ENCODE results near the gene FNDC3B.

Gene FNDC3B

DNA sequence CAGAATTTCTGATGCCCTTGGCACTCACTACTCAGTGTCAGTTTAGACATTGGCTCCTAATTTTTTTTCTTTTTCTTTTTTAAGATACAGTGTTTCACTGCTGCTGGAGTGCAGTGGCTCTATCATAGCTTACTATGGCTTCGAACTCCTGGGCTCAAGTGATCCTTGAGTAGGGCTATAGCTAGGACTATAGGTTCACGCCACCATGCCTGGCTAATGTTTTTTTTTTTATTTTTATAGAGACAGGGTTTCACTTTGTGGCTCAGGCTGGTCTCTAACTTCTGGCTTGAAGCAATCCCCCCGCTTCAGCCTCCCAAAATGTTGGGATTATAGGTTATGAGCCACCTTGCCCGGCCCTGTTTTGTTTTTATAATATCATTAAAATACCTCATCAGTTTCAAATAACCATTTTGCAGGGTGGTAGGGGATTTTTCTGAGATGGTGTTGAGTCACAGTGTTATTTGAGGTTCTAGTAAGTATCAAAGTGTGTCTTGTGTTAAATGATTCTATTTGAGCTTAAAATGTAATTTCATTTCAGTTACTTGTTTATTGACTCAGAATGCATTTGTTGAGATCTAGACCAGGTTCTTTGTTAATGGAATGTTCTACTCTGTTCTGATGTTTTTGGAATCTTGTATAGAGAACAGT is 7.0 kb downstream of the FNDC3B start:
- TF ChIP-seq TAF1 (IDR thresholded peaks at IDR 0.05; ENCODE audit: borderline replicate concordance, insufficient read depth, low read length) (no peak), SIN3A (IDR thresholded peaks at IDR 0.05; ENCODE audit: borderline replicate concordance, insufficient read depth, low read length) (no peak), POLR2AphosphoS5 (IDR thresholded peaks at IDR 0.05; ENCODE audit: low read depth, low read length) (no peak), FOXP2 (optimal IDR thresholded peaks at IDR 0.05; ENCODE audit: borderline replicate concordance, extremely low read depth, extremely low read length, insufficient read depth) (no peak)

DNA sequence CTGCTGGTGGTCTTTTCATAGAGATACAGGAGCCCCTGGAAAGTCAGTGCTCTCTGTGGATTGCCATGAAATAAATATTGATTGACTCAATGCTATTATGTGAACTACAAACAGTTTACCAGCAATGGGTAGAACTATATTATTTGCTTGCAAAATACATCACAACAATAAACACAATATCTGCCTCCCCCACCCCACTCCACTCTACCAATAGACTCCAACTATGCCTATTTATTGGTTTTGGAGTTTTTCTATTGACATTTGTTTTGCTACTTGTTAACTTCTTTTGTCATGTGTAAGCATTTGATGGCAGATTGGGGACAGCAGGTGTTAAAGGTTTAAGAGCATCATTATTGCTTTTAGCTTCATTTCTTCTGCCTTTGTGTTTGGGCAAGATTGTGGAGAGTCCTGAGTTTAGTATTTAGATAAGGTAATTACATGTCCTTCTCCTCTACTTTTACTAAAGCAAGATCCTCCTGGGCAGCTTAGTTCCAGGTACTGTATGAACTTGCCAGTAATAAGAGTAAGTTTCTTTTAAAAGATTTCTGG is 8.3 kb downstream of the FNDC3B start:
- TF ChIP-seq SIN3A (IDR thresholded peaks at IDR 0.05; ENCODE audit: borderline replicate concordance, insufficient read depth, low read length) (no peak), FOXP2 (optimal IDR thresholded peaks at IDR 0.05; ENCODE audit: borderline replicate concordance, extremely low read depth, extremely low read length, insufficient read depth) (no peak), POLR2AphosphoS5 (IDR thresholded peaks at IDR 0.05; ENCODE audit: low read depth, low read length) (no peak)
- TF ChIP-seq, protein P1, sequence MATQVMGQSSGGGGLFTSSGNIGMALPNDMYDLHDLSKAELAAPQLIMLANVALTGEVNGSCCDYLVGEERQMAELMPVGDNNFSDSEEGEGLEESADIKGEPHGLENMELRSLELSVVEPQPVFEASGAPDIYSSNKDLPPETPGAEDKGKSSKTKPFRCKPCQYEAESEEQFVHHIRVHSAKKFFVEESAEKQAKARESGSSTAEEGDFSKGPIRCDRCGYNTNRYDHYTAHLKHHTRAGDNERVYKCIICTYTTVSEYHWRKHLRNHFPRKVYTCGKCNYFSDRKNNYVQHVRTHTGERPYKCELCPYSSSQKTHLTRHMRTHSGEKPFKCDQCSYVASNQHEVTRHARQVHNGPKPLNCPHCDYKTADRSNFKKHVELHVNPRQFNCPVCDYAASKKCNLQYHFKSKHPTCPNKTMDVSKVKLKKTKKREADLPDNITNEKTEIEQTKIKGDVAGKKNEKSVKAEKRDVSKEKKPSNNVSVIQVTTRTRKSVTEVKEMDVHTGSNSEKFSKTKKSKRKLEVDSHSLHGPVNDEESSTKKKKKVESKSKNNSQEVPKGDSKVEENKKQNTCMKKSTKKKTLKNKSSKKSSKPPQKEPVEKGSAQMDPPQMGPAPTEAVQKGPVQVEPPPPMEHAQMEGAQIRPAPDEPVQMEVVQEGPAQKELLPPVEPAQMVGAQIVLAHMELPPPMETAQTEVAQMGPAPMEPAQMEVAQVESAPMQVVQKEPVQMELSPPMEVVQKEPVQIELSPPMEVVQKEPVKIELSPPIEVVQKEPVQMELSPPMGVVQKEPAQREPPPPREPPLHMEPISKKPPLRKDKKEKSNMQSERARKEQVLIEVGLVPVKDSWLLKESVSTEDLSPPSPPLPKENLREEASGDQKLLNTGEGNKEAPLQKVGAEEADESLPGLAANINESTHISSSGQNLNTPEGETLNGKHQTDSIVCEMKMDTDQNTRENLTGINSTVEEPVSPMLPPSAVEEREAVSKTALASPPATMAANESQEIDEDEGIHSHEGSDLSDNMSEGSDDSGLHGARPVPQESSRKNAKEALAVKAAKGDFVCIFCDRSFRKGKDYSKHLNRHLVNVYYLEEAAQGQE (IDR thresholded peaks at IDR 0.05; ENCODE audit: insufficient read depth in 1 of 2, low read depth in 2 of 2, low read length in 2 of 2), result no peak

DNA sequence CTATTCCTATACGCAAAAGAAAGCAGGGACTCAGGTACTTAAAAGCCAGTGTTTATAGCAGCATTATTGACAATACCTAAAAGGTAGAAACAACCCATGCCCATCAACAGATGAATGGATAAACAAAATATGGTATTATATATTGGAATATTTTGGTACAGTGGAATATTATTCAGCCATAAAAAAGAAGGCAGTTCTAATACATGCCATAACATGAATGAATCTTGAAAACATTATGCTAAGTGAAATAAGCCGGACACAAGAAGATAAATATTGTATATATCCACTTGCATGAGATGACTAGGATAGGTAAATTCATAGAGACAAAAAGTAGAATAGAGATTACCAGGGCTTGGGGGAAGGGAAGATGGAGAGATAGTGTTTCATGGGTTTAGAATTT is 9.2 kb downstream of the FNDC3B start:
- TF ChIP-seq, protein P1 (IDR thresholded peaks at IDR 0.05; ENCODE audit: insufficient read depth in 1 of 2, low read depth in 2 of 2, low read length in 2 of 2), result no peak
- TF ChIP-seq SIN3A (IDR thresholded peaks at IDR 0.05; ENCODE audit: borderline replicate concordance, insufficient read depth, low read length) (no peak), POLR2AphosphoS5 (IDR thresholded peaks at IDR 0.05; ENCODE audit: low read depth, low read length) (no peak), FOXP2 (optimal IDR thresholded peaks at IDR 0.05; ENCODE audit: borderline replicate concordance, extremely low read depth, extremely low read length, insufficient read depth) (no peak), TAF1 (IDR thresholded peaks at IDR 0.05; ENCODE audit: borderline replicate concordance, insufficient read depth, low read length) (no peak)

DNA sequence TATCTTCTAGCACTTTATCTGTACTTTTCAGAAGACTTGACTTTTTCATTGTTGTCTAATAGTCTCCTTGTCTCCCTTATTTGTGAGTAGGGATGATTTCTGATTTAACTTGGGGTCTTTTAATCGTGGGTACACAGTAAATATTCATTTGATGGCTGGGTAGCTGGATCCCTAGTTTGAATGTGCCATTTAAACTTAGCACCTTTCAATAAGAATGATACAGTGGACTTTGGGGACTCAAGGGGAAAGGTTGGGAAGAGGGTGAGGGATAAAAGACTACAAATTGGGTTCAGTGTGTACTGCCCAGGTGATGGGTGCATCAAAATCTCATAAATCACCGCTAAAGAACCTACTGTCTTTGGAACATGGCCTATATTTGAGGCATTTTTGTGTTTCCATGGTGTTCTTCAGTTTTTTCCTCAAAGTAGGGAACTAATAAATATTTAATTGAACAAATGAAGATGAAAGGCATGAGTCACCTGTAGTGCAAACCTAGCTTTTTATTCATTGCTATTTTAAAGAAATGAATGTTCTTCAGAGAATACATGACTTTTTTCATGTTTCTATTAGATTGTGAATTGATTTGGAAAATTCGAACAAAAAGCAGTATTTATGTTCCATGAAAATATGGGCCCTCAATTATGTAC is 12.1 kb downstream of the FNDC3B start:
- TF ChIP-seq SIN3A (IDR thresholded peaks at IDR 0.05; ENCODE audit: borderline replicate concordance, insufficient read depth, low read length), result no peak
- TF ChIP-seq POLR2AphosphoS5 (IDR thresholded peaks at IDR 0.05; ENCODE audit: low read depth, low read length), result no peak
- TF ChIP-seq FOXP2 (optimal IDR thresholded peaks at IDR 0.05; ENCODE audit: borderline replicate concordance, extremely low read depth, extremely low read length, insufficient read depth), result no peak
- TF ChIP-seq TAF1 (IDR thresholded peaks at IDR 0.05; ENCODE audit: borderline replicate concordance, insufficient read depth, low read length), result no peak
- TF ChIP-seq, protein P1 (IDR thresholded peaks at IDR 0.05; ENCODE audit: insufficient read depth in 1 of 2, low read depth in 2 of 2, low read length in 2 of 2), result no peak

DNA sequence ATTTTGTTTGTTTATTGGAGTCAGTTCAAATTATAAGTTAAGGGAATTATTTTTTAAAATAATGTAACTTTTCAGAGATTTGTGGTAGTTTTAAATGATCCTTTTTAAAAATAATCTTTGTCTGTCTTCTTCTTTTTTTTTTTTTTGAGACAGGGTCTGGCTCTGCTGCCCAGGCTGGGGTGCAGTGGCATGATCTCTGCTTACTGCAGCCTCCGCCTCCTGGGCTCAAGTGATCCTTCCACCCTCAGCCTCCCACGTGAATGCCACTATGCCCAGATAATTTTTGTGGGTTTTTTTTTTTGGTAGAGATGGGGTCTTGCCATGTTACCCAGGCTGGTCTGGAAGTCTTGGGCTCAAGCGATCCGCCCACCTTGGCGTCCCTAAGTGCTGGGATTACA is 12.6 kb downstream of the FNDC3B start:
- TF ChIP-seq SIN3A (IDR thresholded peaks at IDR 0.05; ENCODE audit: borderline replicate concordance, insufficient read depth, low read length) (no peak), FOXP2 (optimal IDR thresholded peaks at IDR 0.05; ENCODE audit: borderline replicate concordance, extremely low read depth, extremely low read length, insufficient read depth) (no peak), TAF1 (IDR thresholded peaks at IDR 0.05; ENCODE audit: borderline replicate concordance, insufficient read depth, low read length) (no peak), POLR2AphosphoS5 (IDR thresholded peaks at IDR 0.05; ENCODE audit: low read depth, low read length) (no peak)
- TF ChIP-seq, protein P1 (IDR thresholded peaks at IDR 0.05; ENCODE audit: insufficient read depth in 1 of 2, low read depth in 2 of 2, low read length in 2 of 2), result no peak

Data from PFSK-1 (cell line).